ENCODE results near the gene RPP30. TPM values are rescaled to one million over a fixed set of nuclear protein-coding genes. Genes with fewer than 3 reads are reported as not detected.

RPP30 gene
- total RNA-seq, 1 donor from 2014 or later, result 52.8 TPM

DNA sequence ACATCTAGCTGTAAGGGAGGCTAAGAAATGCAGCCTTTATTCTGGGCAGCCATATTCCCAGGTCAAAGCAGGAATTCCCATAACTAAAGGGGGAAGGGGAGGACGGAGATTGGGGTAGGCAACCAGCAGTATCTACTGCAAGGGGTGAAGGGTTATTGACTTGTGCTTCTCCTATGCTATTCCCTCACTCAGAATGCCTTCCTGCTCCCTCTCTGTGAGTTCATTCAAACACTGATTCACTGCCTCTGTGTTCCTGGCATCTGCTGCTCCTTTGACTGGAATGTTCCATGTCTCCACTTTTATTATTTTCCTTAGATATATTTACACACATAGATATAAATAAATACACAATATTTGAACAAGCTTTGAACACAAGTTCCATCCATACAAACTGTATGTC, 25.0 kb upstream of the RPP30 start:
- no peak overlapping the region for H3K4me3 ChIP-seq (ENCODE audit: low read depth, low read length)
- DNase-seq (ENCODE audit: low read depth), result no peak
- TF ChIP-seq, protein P1, sequence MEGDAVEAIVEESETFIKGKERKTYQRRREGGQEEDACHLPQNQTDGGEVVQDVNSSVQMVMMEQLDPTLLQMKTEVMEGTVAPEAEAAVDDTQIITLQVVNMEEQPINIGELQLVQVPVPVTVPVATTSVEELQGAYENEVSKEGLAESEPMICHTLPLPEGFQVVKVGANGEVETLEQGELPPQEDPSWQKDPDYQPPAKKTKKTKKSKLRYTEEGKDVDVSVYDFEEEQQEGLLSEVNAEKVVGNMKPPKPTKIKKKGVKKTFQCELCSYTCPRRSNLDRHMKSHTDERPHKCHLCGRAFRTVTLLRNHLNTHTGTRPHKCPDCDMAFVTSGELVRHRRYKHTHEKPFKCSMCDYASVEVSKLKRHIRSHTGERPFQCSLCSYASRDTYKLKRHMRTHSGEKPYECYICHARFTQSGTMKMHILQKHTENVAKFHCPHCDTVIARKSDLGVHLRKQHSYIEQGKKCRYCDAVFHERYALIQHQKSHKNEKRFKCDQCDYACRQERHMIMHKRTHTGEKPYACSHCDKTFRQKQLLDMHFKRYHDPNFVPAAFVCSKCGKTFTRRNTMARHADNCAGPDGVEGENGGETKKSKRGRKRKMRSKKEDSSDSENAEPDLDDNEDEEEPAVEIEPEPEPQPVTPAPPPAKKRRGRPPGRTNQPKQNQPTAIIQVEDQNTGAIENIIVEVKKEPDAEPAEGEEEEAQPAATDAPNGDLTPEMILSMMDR (conservative IDR thresholded peaks at IDR 0.05; ENCODE audit: low read depth, low read length), result no peak

DNA sequence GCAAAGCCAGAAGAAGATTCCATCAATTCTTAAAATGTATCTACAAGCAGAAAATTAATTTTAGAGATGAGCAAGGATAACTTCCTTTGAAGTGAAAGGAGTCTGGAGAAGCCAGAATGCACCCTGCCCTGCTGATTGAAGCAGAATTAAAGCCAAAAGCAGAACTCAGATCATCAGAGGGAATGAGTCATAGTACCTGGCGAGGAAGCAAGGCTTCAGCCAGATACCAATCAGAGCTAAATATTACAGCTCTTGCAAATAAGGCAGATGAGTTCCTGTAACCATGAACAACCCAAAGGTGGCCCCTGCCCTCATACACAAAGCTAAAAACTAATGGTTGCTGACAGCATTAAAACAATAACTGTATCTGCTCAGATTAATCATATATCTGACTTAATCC, 24.3 kb upstream of the RPP30 start:
- TF ChIP-seq, protein P1 (conservative IDR thresholded peaks at IDR 0.05; ENCODE audit: low read depth, low read length), result no peak
- H3K4me3 ChIP-seq (ENCODE audit: low read depth, low read length), result no peak overlapping the region
- DNase-seq (ENCODE audit: low read depth), result no peak

DNA sequence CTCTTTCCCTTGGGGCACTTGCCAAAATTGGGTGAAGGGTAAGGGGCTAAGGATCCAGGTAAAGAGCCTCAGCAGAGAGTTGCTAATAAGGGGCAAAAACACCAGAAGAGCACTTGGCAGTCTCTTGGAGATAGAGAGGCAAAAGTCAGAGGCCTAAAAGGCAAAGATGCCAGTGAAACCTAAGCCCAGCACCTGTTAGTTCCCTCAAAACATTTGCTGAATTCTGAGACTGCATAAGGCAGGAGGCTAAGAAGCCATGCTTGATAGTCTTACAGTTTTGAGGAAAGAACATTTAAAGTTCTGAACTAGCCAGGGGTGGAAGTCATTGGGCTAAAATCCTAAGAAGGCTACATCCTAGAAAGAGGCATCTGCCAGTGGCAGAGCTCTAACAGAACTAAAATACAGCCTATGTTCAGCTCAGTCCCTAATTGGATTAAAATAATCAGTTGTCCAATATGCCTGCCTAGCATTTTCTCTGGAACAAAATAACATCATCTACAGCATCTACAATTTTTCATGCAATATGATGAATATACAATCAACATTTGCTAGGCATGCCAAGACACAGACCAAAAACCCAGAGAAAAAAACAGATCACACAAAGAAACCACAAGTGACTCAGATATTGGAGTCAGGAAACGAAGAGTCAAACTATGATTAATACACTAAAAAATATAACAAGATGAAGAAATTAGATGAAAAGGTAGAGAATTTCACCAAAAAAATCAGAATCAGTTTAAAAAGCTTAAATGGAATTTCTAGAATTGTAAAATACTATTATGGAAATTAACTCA, 21.6 kb upstream of the RPP30 start:
- H3K4me3 ChIP-seq (ENCODE audit: low read depth, low read length), result no peak overlapping the region
- TF ChIP-seq, protein P1 (conservative IDR thresholded peaks at IDR 0.05; ENCODE audit: low read depth, low read length), result no peak

DNA sequence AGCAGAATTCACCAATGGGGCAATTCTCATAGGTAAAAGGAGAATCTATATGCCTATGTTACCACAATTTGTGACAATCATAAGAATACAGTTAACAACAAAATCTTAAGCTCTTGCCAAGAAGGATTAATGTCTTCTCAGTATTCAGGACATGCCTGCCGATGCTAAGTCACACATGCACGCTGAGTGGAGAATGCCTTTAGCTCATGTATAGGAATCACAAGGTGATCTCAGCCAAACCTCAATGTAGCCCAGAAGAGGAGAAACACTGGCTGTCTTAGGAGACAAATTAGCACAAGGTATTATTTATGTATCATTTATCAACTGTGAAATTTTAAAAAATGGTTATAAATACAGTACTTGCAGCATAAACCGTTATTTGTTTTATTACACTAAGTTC, 16.6 kb upstream of the RPP30 start:
- H3K4me3 ChIP-seq (ENCODE audit: low read depth, low read length), result no peak overlapping the region
- no peak for DNase-seq (ENCODE audit: low read depth)
- TF ChIP-seq, protein P1 (conservative IDR thresholded peaks at IDR 0.05; ENCODE audit: low read depth, low read length), result no peak

More for the DNA sequence above, 21.6 kb upstream of the RPP30 start:
- DNase-seq (ENCODE audit: low read depth), result no peak

DNA sequence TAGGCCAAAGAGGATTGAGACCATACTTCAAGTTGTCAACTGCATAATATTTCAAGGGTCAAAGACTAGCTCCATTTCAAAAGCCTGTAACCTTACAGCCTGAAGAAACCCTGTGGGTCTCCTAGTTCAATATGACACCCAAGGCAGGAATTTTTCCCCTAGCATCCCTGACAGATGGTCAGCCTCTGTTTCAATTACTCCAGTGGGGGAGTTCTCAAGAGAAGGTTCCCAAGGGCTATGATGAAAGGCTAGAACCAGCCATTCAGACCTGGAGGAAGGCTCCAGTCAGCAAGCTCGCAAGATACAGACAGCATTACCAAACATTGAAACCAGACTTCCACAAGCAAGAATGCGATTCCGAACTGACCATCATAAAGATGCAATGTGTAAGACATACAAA, 15.5 kb upstream of the RPP30 start:
- no peak overlapping the region for H3K4me3 ChIP-seq (ENCODE audit: low read depth, low read length)
- no peak for DNase-seq (ENCODE audit: low read depth)
- TF ChIP-seq, protein P1 (conservative IDR thresholded peaks at IDR 0.05; ENCODE audit: low read depth, low read length), result no peak

DNA sequence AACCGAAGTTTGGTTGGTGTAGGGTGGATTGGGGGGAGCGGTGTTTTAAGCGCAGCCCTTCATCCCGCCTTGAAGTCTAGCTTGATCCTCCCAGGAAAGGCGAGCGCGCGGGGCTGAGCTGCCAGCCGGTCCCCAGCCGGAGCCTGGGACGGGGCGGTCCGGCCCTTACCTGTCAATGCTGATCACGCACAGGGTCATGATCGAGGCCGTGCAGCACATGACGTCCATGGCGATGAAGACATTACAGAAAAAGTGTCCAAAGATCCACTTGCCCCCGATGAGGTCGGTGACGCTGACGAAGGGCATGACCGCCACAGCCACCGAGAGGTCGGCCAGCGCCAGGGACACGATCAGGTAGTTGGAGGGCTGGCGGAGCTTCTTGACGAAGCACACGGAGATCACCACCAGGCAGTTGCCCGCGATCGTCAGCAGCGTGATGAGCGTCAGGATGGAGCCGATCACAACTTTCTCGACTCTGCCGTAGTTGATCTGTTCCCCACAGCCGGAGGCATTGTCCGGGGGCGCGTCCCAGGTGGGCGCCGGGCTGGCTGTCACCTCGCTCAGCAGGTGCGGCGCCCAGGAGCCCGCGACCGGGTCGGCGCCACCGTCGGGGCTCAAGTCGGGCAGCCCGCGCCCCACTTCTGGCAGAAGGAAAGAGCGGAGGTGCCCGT, 14.7 kb upstream of the RPP30 start:
- H3K4me3 ChIP-seq (ENCODE audit: low read depth, low read length), result peak overlapping the region; percentile 56
- TF ChIP-seq, protein P1 (conservative IDR thresholded peaks at IDR 0.05; ENCODE audit: low read depth, low read length), result no peak
- no peak for DNase-seq (ENCODE audit: low read depth)
